Mammary microvascular endothelial cell (primary cell): ENCODE measurements around the gene SLC32A1. TPM values are rescaled to one million over a fixed set of nuclear protein-coding genes. Genes with fewer than 3 reads are reported as not detected.

Source experiments
- total RNA-seq: library from RNA; depleted of rRNA; stranded (reverse); fragments of >200 nt; gene quantifications from 2 replicates; pipeline ENCODE4 v1.2.3, GENCODE V29; 2015

Gene SLC32A1
- total RNA-seq = not detected in 2 replicates

GRCh38 chr20:38723848-38724625 is at the start of gene SLC32A1:
Gene SLC32A1 (plus strand): TSS chr20:38724486. CDS start chr20:38724725, 239 bp downstream.

GRCh38 chr20:38748097-38748860 is 24.0 kb downstream of the SLC32A1 start, which contains the start of gene ACTR5:
Gene ACTR5 (plus strand): TSS chr20:38748460. CDS start chr20:38748479, 19 bp downstream.

Other genes starting within 250 kb of the SLC32A1 start
- not detected in 2 replicates for gene ADIG, start 143.3 kb upstream of the SLC32A1 start, total RNA-seq
- gene ARHGAP40, start 122.7 kb upstream of the SLC32A1 start, total RNA-seq = 0.59 and 0.87 TPM in 2 replicates
- gene ACTR5, start 24.0 kb downstream of the SLC32A1 start, total RNA-seq = 10.6 and 12.0 TPM in 2 replicates
- gene PPP1R16B, start 81.2 kb downstream of the SLC32A1 start, total RNA-seq = 58.0 and 64.7 TPM in 2 replicates
- 51.6 and 57.4 TPM in 2 replicates for gene FAM83D, start 201.9 kb downstream of the SLC32A1 start, total RNA-seq
- gene DHX35, start 237.9 kb downstream of the SLC32A1 start, total RNA-seq = 8.5 and 8.9 TPM in 2 replicates